GM20000 (cell line): ENCODE measurements around the gene VWA5B2.
"Not testable (repeated sequence)": the region's sequence is repeated elsewhere in the genome, so short reads cannot be mapped to it uniquely, and the experiment has no call there.

Source experiments
- DNase-seq: peaks from one replicate; pipeline ENCODE4 v3.0.0; 2012; ENCODE audit warnings: low spot score
- CTCF ChIP-seq: IDR thresholded peaks from 2 replicates; pipeline ENCODE4 v1.5.1; 2012; ENCODE audit warnings: mild to moderate bottlenecking, control low read depth; ENCODE audit errors: extremely low read depth, missing control alignments

The VWA5B2 gene

DNA sequence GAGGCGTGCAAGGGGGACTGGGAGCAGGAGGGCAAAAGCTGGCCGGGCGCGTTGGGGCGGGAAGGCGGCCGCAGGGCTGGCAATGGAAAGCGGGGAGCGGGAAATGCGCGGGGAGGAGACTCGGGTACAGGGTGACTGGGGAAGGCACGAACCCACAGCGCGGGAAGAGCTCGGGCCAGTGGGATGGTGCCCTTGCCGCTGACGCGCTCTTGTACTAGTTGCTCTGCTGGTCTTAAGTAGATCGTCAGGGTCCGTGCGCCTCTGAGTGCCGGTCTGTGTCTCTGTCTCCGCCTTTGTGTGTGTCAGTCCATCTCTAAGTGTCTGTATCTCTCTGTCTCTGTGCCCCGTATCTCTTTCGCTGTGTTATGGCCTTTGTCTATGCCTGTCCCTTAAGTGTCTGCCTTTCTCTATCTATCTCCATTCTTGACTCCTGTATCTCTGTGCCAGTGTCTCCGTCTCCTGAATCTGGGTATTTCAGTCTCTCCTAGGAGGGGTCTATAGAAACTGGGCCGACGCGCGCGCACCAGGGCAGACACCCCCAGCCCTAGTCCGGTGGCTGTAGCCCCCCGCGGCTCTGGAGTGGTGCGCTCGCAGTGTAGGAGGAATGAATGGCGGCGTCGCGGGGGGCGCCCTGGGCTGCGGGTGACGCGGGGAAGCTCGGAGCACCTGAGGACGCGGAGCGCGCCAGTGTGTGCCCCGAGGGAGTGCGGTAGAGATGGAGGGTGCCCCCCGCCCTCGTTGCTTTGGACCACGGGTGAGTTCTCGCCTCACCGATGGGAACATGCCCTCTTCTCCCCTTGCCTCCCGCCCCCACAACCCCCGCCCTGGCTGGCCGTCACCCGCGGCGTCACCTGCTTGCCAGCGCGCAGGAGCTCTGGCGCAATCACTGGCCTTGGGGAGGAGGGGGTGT lies 32.7 kb downstream of the VWA5B2 start:
- no peak for TF ChIP-seq CTCF
- peak; percentile 65 for DNase-seq

DNA sequence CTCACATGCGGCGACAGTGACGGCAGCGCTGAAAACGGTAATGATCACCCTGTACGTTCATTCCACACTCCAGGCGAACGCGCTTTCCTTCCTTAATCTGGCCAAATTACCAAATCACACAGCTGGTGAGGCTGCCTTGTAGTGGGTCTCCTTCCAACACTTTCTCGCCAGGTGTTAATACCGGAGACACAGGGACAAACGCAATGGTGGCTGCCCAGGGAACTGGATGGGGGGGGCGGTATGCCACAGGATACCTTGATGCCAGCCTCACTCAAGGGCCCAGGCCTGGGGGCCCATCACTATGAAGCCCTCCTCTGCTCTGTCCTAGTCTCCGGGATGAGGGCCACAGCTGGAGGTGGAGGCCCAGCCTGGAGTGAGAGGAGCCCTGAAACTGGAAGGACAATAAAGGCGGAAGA lies 33.4 kb downstream of the VWA5B2 start:
- no peak for TF ChIP-seq CTCF
- no peak for DNase-seq

GRCh38 chr3:184267249-184267648 lies 37.9 kb downstream of the VWA5B2 start:
- DNase-seq = not testable (repeated sequence)

GRCh38 chr3:184272269-184272668 lies 42.9 kb downstream of the VWA5B2 start:
- DNase-seq = no peak
- no peak for TF ChIP-seq CTCF

- DNase-seq = no peak
- TF ChIP-seq CTCF = no peak
These were observed 46.0 kb downstream of the VWA5B2 start for GRCh38 chr3:184275381-184275701.

DNA sequence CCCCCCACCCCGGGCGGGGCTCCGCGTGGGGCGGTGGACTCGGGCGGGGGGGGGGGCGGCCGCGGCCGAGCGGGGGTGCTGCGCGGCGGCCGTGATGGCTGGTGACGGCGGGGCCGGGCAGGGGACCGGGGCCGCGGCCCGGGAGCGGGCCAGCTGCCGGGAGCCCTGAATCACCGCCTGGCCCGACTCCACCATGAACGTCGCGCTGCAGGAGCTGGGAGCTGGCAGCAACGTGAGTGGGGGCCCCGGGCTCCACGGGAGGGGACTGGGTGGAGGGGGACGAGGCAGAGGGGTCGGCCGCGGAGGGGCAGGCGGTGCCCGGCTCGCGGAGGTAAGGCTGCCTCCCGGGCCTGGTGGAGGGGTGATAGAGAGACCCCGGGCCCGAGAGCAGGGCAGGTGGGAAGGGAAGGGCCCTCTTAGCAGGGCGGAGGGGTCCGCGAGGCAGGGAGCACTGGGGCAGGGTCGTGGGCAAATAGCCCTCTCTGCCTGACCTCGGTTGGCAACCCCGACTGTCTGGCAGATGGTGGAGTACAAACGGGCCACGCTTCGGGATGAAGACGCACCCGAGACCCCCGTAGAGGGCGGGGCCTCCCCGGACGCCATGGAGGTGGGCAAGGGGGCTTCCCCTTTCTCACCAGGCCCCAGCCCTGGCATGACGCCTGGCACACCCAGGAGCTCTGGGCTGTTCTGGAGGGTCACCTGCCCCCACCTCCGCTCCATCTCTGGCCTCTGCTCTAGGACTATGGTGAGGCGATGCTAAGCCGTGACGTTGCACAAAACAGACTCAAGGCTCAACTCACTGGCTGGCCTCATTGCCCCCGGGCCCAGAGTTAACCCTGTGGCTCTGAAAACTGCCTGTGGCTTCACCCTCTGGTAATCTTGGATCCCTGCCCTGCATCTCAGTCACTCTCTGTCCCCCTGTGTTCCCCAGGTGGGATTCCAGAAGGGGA lies 46.9 kb downstream of the VWA5B2 start, which contains the start of gene ECE2:
TSS of gene ECE2 (plus strand) at position 62 of the 950 bp plus-strand sequence. CDS start at position 194, 132 bp downstream.
- no peak for TF ChIP-seq CTCF
- no peak for DNase-seq

DNA sequence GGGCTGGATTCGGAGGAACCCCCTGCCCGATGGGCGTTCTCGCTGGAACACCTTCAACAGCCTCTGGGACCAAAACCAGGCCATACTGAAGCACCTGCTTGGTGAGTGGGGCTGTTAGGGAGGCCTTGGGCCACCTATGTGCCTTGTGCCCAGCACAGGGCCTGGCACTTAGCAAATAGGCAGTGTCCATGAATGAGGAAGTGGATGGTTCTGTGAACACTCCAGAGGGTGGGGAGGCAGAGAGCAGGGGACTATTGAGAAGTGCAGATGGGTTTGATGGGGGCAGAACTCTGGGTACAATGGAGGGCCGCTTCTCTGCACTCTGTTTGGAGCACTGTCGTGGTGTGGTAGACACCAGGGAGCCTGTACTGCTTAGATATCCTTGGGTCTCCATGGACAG lies 48.0 kb downstream of the VWA5B2 start:
- DNase-seq = no peak
- no peak for TF ChIP-seq CTCF
